ENCODE results near the gene EFEMP1. TPM values are rescaled to one million over a fixed set of nuclear protein-coding genes. Genes with fewer than 3 reads are reported as not detected.

Gene EFEMP1
- total RNA-seq, 1 experiment from 2014 or later: 0.34 TPM

GRCh38 chr2:55839182-55839819 is 84.3 kb downstream of the EFEMP1 start:
- RAD21 ChIA-PET (ENCODE audit: low non-redundant PET in 1 of 2, low total read pairs in 2 of 2, uncharacterized antibody in 2 of 2, unreplicated experiment in 2 of 2): no interaction called here
- no peak overlapping the region for H3K9ac ChIP-seq (ENCODE audit: low read length)
- POLR2A ChIA-PET: no interaction called here
- no TSS peak for BruUV-seq (replicated peaks)
- H3K9me3 ChIP-seq (ENCODE audit: control insufficient read depth in 1 of 2, insufficient read depth in 1 of 2, low read depth in 1 of 2, low read length in 2 of 2): no peaks in the 10 kb centered on the region
- no peaks in the 10 kb centered on the region for H3K9me2 ChIP-seq (ENCODE audit: insufficient read depth)
- no peaks in the 10 kb centered on the region for H3K27me3 ChIP-seq (ENCODE audit: insufficient read depth, low read length)
- H4K20me1 ChIP-seq (ENCODE audit: insufficient read depth): no peaks in the 10 kb centered on the region
- no peak for DNase-seq (ENCODE audit: low read depth, low spot score)
- no peak overlapping the region for H3K27ac ChIP-seq (ENCODE audit: low read depth, low read length)
- TF ChIP-seq ZNF274 (IDR thresholded peaks at IDR 0.05; ENCODE audit: low read depth, low read length) (no peak), CEBPB (IDR thresholded peaks at IDR 0.05; ENCODE audit: low read depth) (no peak), MAX (IDR thresholded peaks at IDR 0.05) (no peak), CBX3 (IDR thresholded peaks at IDR 0.05; ENCODE audit: low read depth) (no peak), ZFX (IDR thresholded peaks at IDR 0.05) (no peak), POLR2AphosphoS5 (IDR thresholded peaks at IDR 0.05; ENCODE audit: low read depth, low read length) (no peak), SRF (IDR thresholded peaks at IDR 0.05; ENCODE audit: low read depth) (no peak), TCF7L2 (IDR thresholded peaks at IDR 0.05; ENCODE audit: borderline replicate concordance, extremely low read depth, insufficient read depth, insufficient read length) (no peak), EZH2 (IDR thresholded peaks at IDR 0.05) (no peak), ATF3 (IDR thresholded peaks at IDR 0.05) (no peak), YY1 (IDR thresholded peaks at IDR 0.05; ENCODE audit: extremely low read depth, insufficient replicate concordance, low read depth, low read length) (no peak), SIN3A (IDR thresholded peaks at IDR 0.05; ENCODE audit: low read depth) (no peak), EGR1 (IDR thresholded peaks at IDR 0.05; ENCODE audit: low read depth) (no peak), FOSL1 (IDR thresholded peaks at IDR 0.05; ENCODE audit: low read depth) (no peak)
- TF ChIP-seq, protein P1, sequence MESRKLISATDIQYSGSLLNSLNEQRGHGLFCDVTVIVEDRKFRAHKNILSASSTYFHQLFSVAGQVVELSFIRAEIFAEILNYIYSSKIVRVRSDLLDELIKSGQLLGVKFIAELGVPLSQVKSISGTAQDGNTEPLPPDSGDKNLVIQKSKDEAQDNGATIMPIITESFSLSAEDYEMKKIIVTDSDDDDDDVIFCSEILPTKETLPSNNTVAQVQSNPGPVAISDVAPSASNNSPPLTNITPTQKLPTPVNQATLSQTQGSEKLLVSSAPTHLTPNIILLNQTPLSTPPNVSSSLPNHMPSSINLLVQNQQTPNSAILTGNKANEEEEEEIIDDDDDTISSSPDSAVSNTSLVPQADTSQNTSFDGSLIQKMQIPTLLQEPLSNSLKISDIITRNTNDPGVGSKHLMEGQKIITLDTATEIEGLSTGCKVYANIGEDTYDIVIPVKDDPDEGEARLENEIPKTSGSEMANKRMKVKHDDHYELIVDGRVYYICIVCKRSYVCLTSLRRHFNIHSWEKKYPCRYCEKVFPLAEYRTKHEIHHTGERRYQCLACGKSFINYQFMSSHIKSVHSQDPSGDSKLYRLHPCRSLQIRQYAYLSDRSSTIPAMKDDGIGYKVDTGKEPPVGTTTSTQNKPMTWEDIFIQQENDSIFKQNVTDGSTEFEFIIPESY (IDR thresholded peaks at IDR 0.05; ENCODE audit: extremely low read depth, insufficient replicate concordance, low read length): no peak
- TF ChIP-seq, protein P2, sequence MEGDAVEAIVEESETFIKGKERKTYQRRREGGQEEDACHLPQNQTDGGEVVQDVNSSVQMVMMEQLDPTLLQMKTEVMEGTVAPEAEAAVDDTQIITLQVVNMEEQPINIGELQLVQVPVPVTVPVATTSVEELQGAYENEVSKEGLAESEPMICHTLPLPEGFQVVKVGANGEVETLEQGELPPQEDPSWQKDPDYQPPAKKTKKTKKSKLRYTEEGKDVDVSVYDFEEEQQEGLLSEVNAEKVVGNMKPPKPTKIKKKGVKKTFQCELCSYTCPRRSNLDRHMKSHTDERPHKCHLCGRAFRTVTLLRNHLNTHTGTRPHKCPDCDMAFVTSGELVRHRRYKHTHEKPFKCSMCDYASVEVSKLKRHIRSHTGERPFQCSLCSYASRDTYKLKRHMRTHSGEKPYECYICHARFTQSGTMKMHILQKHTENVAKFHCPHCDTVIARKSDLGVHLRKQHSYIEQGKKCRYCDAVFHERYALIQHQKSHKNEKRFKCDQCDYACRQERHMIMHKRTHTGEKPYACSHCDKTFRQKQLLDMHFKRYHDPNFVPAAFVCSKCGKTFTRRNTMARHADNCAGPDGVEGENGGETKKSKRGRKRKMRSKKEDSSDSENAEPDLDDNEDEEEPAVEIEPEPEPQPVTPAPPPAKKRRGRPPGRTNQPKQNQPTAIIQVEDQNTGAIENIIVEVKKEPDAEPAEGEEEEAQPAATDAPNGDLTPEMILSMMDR (IDR thresholded peaks at IDR 0.05 in 2 of 3, conservative IDR thresholded peaks at IDR 0.05 in 1 of 3; ENCODE audit: borderline replicate concordance in 1 of 3, insufficient read depth in 1 of 3, low read depth in 2 of 3, low read length in 2 of 3): no peak
- no peak overlapping the region for H2AFZ ChIP-seq (ENCODE audit: low read depth, low read length, poor library complexity, severe bottlenecking)
- H3K79me2 ChIP-seq (ENCODE audit: insufficient read depth, low read length): no peaks in the 10 kb centered on the region
- no peak overlapping the region for H3K4me3 ChIP-seq (replicated peaks in 1 of 2; ENCODE audit: low read depth in 1 of 2, low read length in 2 of 2)
- CTCF ChIA-PET: no interaction called here
- H3K4me2 ChIP-seq (ENCODE audit: low read length): no peak overlapping the region
- intact Hi-C loops (cut with micrococcal nuclease): no loop called here
- ATAC-seq: no peak
- no peaks in the 10 kb centered on the region for H3K36me3 ChIP-seq (ENCODE audit: control insufficient read depth in 1 of 2, insufficient read depth in 2 of 2, low read length in 2 of 2)
- peaks cover 0 to 5% of the 10 kb centered on the region in 2 experiments; a peak in 1 of 4 replicates for H3K4me1 ChIP-seq (ENCODE audit: control insufficient read depth in 1 of 2, insufficient read depth in 2 of 2, low read length in 2 of 2)
